A549 (cell line): ENCODE results near the gene PPAN. TPM values are rescaled to one million over a fixed set of nuclear protein-coding genes. Genes with fewer than 3 reads are reported as not detected.

Experiments used
- ATAC-seq, 2 experiments: fragments of 200-7000 bp in 1 of 2; fragments of >200 bp in 1 of 2; cut with Nextera tagmentation in 1 of 2; cut with Tn5 transposase in 1 of 2; 3 replicates each; pipeline versions ENCODE4 v1.8.0 to v1.9.1; 2018 to 2020; ENCODE audit warnings: mild to moderate bottlenecking in 1 of 2, moderate library complexity in 1 of 2
- CTCF ChIA-PET: fragments of 300-600 bp; sonication (Branson Sonifier 250); formaldehyde crosslinking; extraction: SDS; loops from one replicate; lab custom pipeline; 2021; ENCODE audit warnings: antibody characterized with exemption, inconsistent platforms; lab: Yijun Ruan, JAX
- POLR2A ChIA-PET: fragments of 350-600 bp; formaldehyde crosslinking; extraction: SDS; loops from one replicate; lab custom pipeline; 2021; ENCODE audit warnings: antibody characterized with exemption, inconsistent platforms; lab: Yijun Ruan, JAX
- DNase-seq, 2 experiments: peaks; one replicate each; pipeline versions ENCODE4 v3.0.0 to v3.0.0-alpha.2; 2011 to 2016; ENCODE audit warnings: low read depth in 1 of 2, low spot score in 1 of 2
- FAIRE-seq: peaks from 2 replicates; lab custom pipeline; 2011; peaks lifted over from hg19 to GRCh38; lab: Jason Lieb, UNC
- H3K27ac ChIP-seq, 2 experiments: fragments of >200 bp; sonication (Bioruptor Twin); formaldehyde crosslinking; 3 replicates each; pipeline ENCODE4 v1.5.1; 2016 to 2017
- H3K4me1 ChIP-seq: fragments of >200 bp; sonication (Bioruptor Twin); formaldehyde crosslinking; 3 replicates; pipeline ENCODE4 v1.6.1; 2016
- H3K4me2 ChIP-seq: fragments of >200 bp; sonication (Bioruptor Twin); formaldehyde crosslinking; 3 replicates; pipeline ENCODE4 v1.6.1; 2016
- H3K4me3 ChIP-seq: fragments of >200 bp; sonication (Bioruptor Twin); formaldehyde crosslinking; 3 replicates; pipeline ENCODE4 v1.5.1; 2016
- H3K9me3 ChIP-seq: fragments of >200 bp; sonication (Bioruptor Twin); formaldehyde crosslinking; 3 replicates; pipeline ENCODE4 v1.6.1; 2016
- EHMT2 ChIP-seq: fragments of 200-600 bp; sonication (generic); IDR thresholded peaks from 2 replicates; pipeline ENCODE4 v1.6.1; 2016; ENCODE audit warnings: antibody characterized with exemption, low read depth, mild to moderate bottlenecking, moderate library complexity
- HDAC2 ChIP-seq: fragments of 200-600 bp; sonication (generic); IDR thresholded peaks from 2 replicates; pipeline ENCODE4 v1.6.1; 2016
- HOXA7 ChIP-seq: fragments of 250-450 bp; sonication (Bioruptor Pico); IDR thresholded peaks from 2 replicates; pipeline ENCODE4 v1.5.0; 2020; ENCODE audit warnings: mild to moderate bottlenecking, moderate library complexity
- HOXB5 ChIP-seq: fragments of 250-450 bp; sonication (Bioruptor Pico); IDR thresholded peaks from 2 replicates; pipeline ENCODE4 v1.5.0; 2020; ENCODE audit warnings: mild to moderate bottlenecking, moderate library complexity
- JUN ChIP-seq, 2 experiments: fragments of >200 bp; sonication (Bioruptor Twin); formaldehyde crosslinking; IDR thresholded peaks; 2 replicates in 1 of 2; 3 replicates in 1 of 2; pipeline ENCODE4 v1.6.1; 2016 to 2017
- KDM5A ChIP-seq: fragments of 200-600 bp; sonication (generic); IDR thresholded peaks from 2 replicates; pipeline ENCODE4 v1.6.1; 2016; ENCODE audit warnings: antibody characterized with exemption, mild to moderate bottlenecking
- MYC ChIP-seq: IDR thresholded peaks from 2 replicates; pipeline ENCODE4 v1.6.1; 2012; ENCODE audit warnings: mild to moderate bottlenecking, inconsistent platforms, low read length, improper control_type of control experiment, borderline replicate concordance
- PHF8 ChIP-seq: fragments of 200-600 bp; sonication (generic); IDR thresholded peaks from 2 replicates; pipeline ENCODE4 v1.6.1; 2016; ENCODE audit warnings: low read depth, mild to moderate bottlenecking, antibody characterized with exemption, moderate library complexity, borderline replicate concordance
- POLR2A ChIP-seq: IDR thresholded peaks from 2 replicates; pipeline ENCODE4 v1.6.1; 2012; ENCODE audit warnings: mild to moderate bottlenecking, low read length
- RAD21 ChIP-seq, 2 experiments: fragments of >200 bp in 1 of 2; sonication (Bioruptor Twin) in 1 of 2; formaldehyde crosslinking in 1 of 2; IDR thresholded peaks in 1 of 2; conservative IDR thresholded peaks in 1 of 2; 2 replicates in 1 of 2; 3 replicates in 1 of 2; pipeline ENCODE4 v1.6.1; 2012 to 2018; ENCODE audit warnings: inconsistent platforms in 1 of 2
- RFX5 ChIP-seq: fragments of 450-650 bp; IDR thresholded peaks from 2 replicates; pipeline ENCODE4 v1.7.1; 2014; ENCODE audit warnings: antibody characterized with exemption, mild to moderate bottlenecking, moderate library complexity
- WGBS: methylation state at CpG from one replicate; pipeline ENCODE4 v1.1.6; 2017; ENCODE audit errors: missing lambda C conversion rate; 5-methylcytosine and 5-hydroxymethylcytosine counted together
- polyA minus RNA-seq: library from RNA; depleted of rRNA, polyadenylated mRNA; stranded (reverse); fragments of >200 nt; gene quantifications from 2 replicates; pipeline ENCODE4 v1.2.3, GENCODE V29; 2011; rRNA and poly(A)+ RNA removed
- polyA plus RNA-seq, 4 experiments: library from polyadenylated mRNA; depleted of rRNA in 3 of 4; stranded (reverse); fragments of >200 nt; fragmentation: RNase III in 1 of 4; extraction: RNeasy Plus Mini Kit Qiagen cat#74134 plus additional on column Dnase treatment in 1 of 4; gene quantifications; 2 replicates in 3 of 4; 3 replicates in 1 of 4; pipeline ENCODE4 v1.2.3, GENCODE V29; 2011 to 2017
- TF ChIP-seq, protein P1 (sequence below): fragments of >200 bp; sonication (Bioruptor Twin); formaldehyde crosslinking; IDR thresholded peaks from 3 replicates; pipeline ENCODE4 v1.6.1; 2016
- TF ChIP-seq, protein P2 (sequence below): IDR thresholded peaks from 2 replicates; pipeline ENCODE4 v1.6.1; 2012; ENCODE audit warnings: low read depth, borderline replicate concordance
- TF ChIP-seq, protein P3 (sequence below): fragments of 250-450 bp; sonication (Bioruptor Pico); IDR thresholded peaks from 2 replicates; pipeline ENCODE4 v1.5.0; 2021; ENCODE audit warnings: mild to moderate bottlenecking, moderate library complexity, borderline replicate concordance
- TF ChIP-seq, protein P4 (sequence below): IDR thresholded peaks from 2 replicates; pipeline ENCODE4 v1.6.1; 2012
- TF ChIP-seq, protein P5 (sequence below): fragments of 200-600 bp; sonication (generic); IDR thresholded peaks from 2 replicates; pipeline ENCODE4 v1.6.1; 2016; ENCODE audit warnings: antibody characterized with exemption, mild to moderate bottlenecking, moderate library complexity

PPAN gene, protein sequence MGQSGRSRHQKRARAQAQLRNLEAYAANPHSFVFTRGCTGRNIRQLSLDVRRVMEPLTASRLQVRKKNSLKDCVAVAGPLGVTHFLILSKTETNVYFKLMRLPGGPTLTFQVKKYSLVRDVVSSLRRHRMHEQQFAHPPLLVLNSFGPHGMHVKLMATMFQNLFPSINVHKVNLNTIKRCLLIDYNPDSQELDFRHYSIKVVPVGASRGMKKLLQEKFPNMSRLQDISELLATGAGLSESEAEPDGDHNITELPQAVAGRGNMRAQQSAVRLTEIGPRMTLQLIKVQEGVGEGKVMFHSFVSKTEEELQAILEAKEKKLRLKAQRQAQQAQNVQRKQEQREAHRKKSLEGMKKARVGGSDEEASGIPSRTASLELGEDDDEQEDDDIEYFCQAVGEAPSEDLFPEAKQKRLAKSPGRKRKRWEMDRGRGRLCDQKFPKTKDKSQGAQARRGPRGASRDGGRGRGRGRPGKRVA
- polyA plus RNA-seq (2011; rRNA removed): 26.6 and 30.8 TPM in 2 replicates
- polyA plus RNA-seq (2012; cell fraction: cytosol; rRNA removed): 62.0 and 66.6 TPM in 2 replicates
- polyA plus RNA-seq (2012; cell fraction: nucleus; rRNA removed): 125 and 154 TPM in 2 replicates
- 64.0 to 68.1 TPM (median 65.0 TPM) in 3 replicates for polyA plus RNA-seq (2017; fragmentation: RNase III; extraction: RNeasy Plus Mini Kit Qiagen cat#74134 plus additional on column Dnase treatment)
- 114 and 119 TPM in 2 replicates for polyA minus RNA-seq

DNA sequence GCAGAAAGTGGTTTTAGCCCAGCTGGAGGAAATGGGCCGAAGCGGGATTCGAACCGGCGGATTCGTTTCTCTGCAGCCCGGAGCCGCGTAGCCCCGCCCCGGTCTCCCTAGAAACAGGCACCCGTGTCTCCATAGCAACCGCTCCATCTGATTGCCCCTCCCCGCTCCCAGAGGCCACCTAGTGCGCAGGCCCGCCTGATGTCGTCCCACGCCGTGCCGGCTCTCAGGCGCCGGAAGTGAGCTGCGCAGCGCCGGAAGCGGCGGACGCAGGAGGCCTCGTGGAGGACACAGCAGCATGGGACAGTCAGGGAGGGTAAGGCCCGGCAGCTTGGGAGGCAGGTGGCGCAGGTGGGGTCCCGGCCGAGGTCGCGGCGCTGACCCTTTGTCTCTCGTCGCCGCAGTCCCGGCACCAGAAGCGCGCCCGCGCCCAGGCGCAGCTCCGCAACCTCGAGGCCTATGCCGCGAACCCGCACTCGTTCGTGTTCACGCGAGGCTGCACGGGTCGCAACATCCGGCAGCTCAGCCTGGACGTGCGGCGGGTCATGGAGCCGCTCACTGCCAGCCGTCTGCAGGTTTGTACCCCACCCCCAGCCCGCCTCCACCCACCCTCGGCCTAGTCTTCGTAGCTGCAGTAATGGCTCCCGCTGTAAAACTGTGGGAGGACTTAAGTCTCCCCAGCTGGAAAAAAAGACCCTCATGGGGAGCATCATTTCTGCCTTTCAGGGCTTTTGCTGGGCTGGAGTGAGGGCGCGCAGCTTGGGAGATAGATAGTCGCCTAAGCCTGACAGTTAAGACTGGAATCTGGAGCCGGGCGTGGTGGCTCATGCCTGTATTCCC, at the start of gene PPAN:
TSS of gene PPAN (plus strand) at position 263 of the 837 bp plus-strand sequence. CDS start at position 296, 33 bp downstream.
- H3K4me2 ChIP-seq: peak within 1 kb of the TSS; percentile 99
- 5% methylated on average over 8 of the region's 71 CpGs for WGBS
- CTCF ChIA-PET: interaction anchor here (0.6 to 1.9 kb wide), 4 partner anchors 10 to 180 kb away, joined by 3 to 8 read pairs (median 3); no protein-coding TSS in a partner anchor
- POLR2A ChIA-PET: interaction anchor here (0.7 to 2.4 kb wide), 6 partner anchors 9 to 183 kb away, joined by 3 to 12 read pairs (median 3); no protein-coding TSS in a partner anchor
- peak; percentile 93 to 97 for DNase-seq
- FAIRE-seq: no peak
- H3K27ac ChIP-seq: peak within 1 kb of the TSS; percentile 96 to 99
- H3K4me1 ChIP-seq: peaks cover 17% of the 10 kb centered on the region; the same call in 2 of the 3 replicates
- peak; percentile 96 to 97 for ATAC-seq
- TF ChIP-seq, protein P1, sequence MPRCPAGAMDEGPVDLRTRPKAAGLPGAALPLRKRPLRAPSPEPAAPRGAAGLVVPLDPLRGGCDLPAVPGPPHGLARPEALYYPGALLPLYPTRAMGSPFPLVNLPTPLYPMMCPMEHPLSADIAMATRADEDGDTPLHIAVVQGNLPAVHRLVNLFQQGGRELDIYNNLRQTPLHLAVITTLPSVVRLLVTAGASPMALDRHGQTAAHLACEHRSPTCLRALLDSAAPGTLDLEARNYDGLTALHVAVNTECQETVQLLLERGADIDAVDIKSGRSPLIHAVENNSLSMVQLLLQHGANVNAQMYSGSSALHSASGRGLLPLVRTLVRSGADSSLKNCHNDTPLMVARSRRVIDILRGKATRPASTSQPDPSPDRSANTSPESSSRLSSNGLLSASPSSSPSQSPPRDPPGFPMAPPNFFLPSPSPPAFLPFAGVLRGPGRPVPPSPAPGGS: peak; percentile 49; the same call in 1 of the 3 replicates
- TF ChIP-seq JUN (IDR thresholded peaks at IDR 0.05) (peak; percentile 66 to 82; a peak in 3 of 5 replicates), HDAC2 (no peak), RAD21 (conservative IDR thresholded peaks at IDR 0.05 in 1 of 2, IDR thresholded peaks at IDR 0.05 in 1 of 2) (no peak), POLR2A (peak; percentile 71), HOXA7 (CRISPR knock-in tag) (no peak), MYC (peak; percentile 98), PHF8 (peak; percentile 74), KDM5A (peak; percentile 51; the same call in 1 of the 2 replicates), EHMT2 (no peak), RFX5 (no peak), HOXB5 (CRISPR knock-in tag) (peak; percentile 76; the same call in 1 of the 2 replicates)
- TF ChIP-seq, protein P2, sequence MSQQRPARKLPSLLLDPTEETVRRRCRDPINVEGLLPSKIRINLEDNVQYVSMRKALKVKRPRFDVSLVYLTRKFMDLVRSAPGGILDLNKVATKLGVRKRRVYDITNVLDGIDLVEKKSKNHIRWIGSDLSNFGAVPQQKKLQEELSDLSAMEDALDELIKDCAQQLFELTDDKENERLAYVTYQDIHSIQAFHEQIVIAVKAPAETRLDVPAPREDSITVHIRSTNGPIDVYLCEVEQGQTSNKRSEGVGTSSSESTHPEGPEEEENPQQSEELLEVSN: peak; percentile 84
- TF ChIP-seq, protein P3, sequence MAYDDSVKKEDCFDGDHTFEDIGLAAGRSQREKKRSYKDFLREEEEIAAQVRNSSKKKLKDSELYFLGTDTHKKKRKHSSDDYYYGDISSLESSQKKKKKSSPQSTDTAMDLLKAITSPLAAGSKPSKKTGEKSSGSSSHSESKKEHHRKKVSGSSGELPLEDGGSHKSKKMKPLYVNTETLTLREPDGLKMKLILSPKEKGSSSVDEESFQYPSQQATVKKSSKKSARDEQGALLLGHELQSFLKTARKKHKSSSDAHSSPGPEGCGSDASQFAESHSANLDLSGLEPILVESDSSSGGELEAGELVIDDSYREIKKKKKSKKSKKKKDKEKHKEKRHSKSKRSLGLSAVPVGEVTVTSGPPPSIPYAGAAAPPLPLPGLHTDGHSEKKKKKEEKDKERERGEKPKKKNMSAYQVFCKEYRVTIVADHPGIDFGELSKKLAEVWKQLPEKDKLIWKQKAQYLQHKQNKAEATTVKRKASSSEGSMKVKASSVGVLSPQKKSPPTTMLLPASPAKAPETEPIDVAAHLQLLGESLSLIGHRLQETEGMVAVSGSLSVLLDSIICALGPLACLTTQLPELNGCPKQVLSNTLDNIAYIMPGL (CRISPR knock-in tag): no peak
- TF ChIP-seq, protein P4, sequence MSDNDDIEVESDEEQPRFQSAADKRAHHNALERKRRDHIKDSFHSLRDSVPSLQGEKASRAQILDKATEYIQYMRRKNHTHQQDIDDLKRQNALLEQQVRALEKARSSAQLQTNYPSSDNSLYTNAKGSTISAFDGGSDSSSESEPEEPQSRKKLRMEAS: peak; percentile 99
- no peaks in the 10 kb centered on the region for H3K9me3 ChIP-seq
- H3K4me3 ChIP-seq: peak within 1 kb of the TSS; percentile 97

DNA sequence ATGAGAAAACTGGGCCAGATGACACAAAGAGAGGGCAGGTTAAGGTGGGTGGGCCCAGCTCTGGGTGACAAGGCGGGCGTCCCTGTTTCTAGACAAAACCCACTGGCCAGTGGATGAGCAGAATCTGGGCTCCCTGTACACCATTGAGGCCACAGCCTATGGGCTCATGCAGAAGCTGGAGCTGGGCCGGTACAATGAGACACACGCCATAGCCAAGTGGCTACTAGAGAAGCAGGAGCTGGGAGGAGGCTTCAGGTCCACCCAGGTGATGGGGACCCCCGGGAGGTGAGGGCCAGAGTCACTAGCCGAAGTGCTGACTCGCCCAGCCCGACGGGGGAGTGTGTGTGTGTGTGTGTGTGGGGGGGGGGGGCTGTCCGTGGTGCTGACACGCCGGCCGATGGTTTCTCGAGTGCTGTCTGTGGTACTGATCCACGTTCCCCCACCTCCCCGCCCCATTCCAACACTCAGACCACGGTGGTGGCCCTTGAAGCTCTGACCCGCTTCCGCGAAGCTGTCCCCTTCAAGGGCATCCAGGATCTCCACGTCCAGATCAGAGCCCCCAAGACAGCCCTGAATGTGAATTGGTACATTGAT, 44.3 kb upstream of the PPAN start:
- ChIA-PET CTCF (interaction anchor here (1.0 to 1.7 kb wide), 2 partner anchors 17 to 62 kb away, joined by 3 to 4 read pairs; no protein-coding TSS in a partner anchor), POLR2A (no interaction called here)
- FAIRE-seq (no peak), DNase-seq (no peak), ATAC-seq (peak; percentile 35 to 73; a peak in 4 of 6 replicates)
- 23% methylated on average over 14 of the region's 21 CpGs for WGBS
- H3K4me3 ChIP-seq: no peak overlapping the region
- no peaks in the 10 kb centered on the region for H3K4me1 ChIP-seq
- no peaks in the 10 kb centered on the region; the same call in 2 of the 3 replicates for H3K9me3 ChIP-seq
- H3K4me2 ChIP-seq: no peak overlapping the region
- no peak for TF ChIP-seq HOXA7 (CRISPR knock-in tag)
- TF ChIP-seq, protein P5, sequence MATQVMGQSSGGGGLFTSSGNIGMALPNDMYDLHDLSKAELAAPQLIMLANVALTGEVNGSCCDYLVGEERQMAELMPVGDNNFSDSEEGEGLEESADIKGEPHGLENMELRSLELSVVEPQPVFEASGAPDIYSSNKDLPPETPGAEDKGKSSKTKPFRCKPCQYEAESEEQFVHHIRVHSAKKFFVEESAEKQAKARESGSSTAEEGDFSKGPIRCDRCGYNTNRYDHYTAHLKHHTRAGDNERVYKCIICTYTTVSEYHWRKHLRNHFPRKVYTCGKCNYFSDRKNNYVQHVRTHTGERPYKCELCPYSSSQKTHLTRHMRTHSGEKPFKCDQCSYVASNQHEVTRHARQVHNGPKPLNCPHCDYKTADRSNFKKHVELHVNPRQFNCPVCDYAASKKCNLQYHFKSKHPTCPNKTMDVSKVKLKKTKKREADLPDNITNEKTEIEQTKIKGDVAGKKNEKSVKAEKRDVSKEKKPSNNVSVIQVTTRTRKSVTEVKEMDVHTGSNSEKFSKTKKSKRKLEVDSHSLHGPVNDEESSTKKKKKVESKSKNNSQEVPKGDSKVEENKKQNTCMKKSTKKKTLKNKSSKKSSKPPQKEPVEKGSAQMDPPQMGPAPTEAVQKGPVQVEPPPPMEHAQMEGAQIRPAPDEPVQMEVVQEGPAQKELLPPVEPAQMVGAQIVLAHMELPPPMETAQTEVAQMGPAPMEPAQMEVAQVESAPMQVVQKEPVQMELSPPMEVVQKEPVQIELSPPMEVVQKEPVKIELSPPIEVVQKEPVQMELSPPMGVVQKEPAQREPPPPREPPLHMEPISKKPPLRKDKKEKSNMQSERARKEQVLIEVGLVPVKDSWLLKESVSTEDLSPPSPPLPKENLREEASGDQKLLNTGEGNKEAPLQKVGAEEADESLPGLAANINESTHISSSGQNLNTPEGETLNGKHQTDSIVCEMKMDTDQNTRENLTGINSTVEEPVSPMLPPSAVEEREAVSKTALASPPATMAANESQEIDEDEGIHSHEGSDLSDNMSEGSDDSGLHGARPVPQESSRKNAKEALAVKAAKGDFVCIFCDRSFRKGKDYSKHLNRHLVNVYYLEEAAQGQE: peak; percentile 88
- TF ChIP-seq, all 56 proteins: peak for 1
- H3K27ac ChIP-seq: no peak overlapping the region
